HCT116 (cell line): Measurements from ENCODE around the gene BLACAT1. TPM values are rescaled to one million over a fixed set of nuclear protein-coding genes. Genes with fewer than 3 reads are reported as not detected.

ENCODE experiments used
- ATAC-seq: fragments of 200-7000 bp; cut with Tn5 transposase; 2 replicates; pipeline ENCODE4 v1.9.1; 2020; ENCODE audit warnings: mild to moderate bottlenecking, moderate library complexity
- BruUV-seq: library from RNA; stranded (reverse); fragments of 400-500 nt; replicated peaks from 2 replicates; lab custom pipeline; 2021; lab: Mats Ljungman, UMichigan
- CTCF ChIA-PET: fragments of 300-600 bp; sonication (Branson Sonifier 250); formaldehyde crosslinking; loops from one replicate; lab custom pipeline; 2021; ENCODE audit warnings: antibody characterized with exemption; lab: Charles Lee
- POLR2A ChIA-PET: fragments of 300-600, 350-600 bp; sonication (Branson Sonifier 250); formaldehyde crosslinking; loops from one replicate; lab custom pipeline; 2021; ENCODE audit warnings: antibody characterized with exemption; lab: Charles Lee
- RAD21 ChIA-PET, 2 experiments: fragments of 300-600 bp; sonication (Branson Sonifier 250); formaldehyde crosslinking; loops; one replicate each; lab custom pipeline; 2023; ENCODE audit warnings: low total read pairs in 2 of 2; ENCODE audit not compliant: uncharacterized antibody in 2 of 2, unreplicated experiment in 2 of 2, low non-redundant PET in 1 of 2; lab: Charles Lee
- DNase-seq: peaks from one replicate; pipeline ENCODE4 v3.0.0-alpha.2; 2010; ENCODE audit warnings: low read depth, low spot score
- H2AFZ ChIP-seq: fragments of 200-600 bp; shearing (Covaris generic), sonication (generic); 2 replicates; pipeline ENCODE4 v1.6.1; 2017; ENCODE audit warnings: low read depth, mixed run types, mixed read lengths, antibody characterized with exemption, low read length; ENCODE audit not compliant: poor library complexity, severe bottlenecking
- H3K27ac ChIP-seq: 2 replicates; pipeline ENCODE4 v1.5.1; 2012; ENCODE audit warnings: low read depth, low read length
- H3K27me3 ChIP-seq: fragments of 200-600 bp; sonication (generic); 2 replicates; pipeline ENCODE4 v1.6.1; 2016; ENCODE audit warnings: mixed run types, low read length, mixed read lengths; ENCODE audit not compliant: insufficient read depth
- H3K36me3 ChIP-seq, 2 experiments: fragments of 200-500 bp in 1 of 2; fragments of 200-600 bp in 1 of 2; sonication (Bioruptor generic) in 1 of 2; sonication (generic) in 1 of 2; 2 replicates each; pipeline versions ENCODE4 v1.5.1 to v1.6.1; 2014 to 2016; ENCODE audit warnings: low read length in 2 of 2, inconsistent platforms in 1 of 2, mixed read lengths in 1 of 2, mixed run types in 1 of 2; ENCODE audit not compliant: insufficient read depth in 2 of 2, control insufficient read depth in 1 of 2
- H3K4me1 ChIP-seq, 2 experiments: fragments of 200-600 bp in 1 of 2; sonication (generic) in 1 of 2; 2 replicates each; pipeline versions ENCODE4 v1.5.1 to v1.6.1; 2012 to 2017; ENCODE audit warnings: low read length in 2 of 2, inconsistent platforms in 1 of 2, mild to moderate bottlenecking in 1 of 2, mixed read lengths in 1 of 2, mixed run types in 1 of 2, moderate library complexity in 1 of 2; ENCODE audit not compliant: insufficient read depth in 2 of 2, control insufficient read depth in 1 of 2
- H3K4me2 ChIP-seq: fragments of 200-600 bp; sonication (generic); 2 replicates; pipeline ENCODE4 v1.6.1; 2017; ENCODE audit warnings: mixed run types, low read length, mixed read lengths
- H3K4me3 ChIP-seq, 2 experiments: fragments of 200-600 bp in 1 of 2; sonication (generic) in 1 of 2; replicated peaks in 1 of 2; 2 replicates each; pipeline ENCODE4 v1.5.1; 2011 to 2016; ENCODE audit warnings: low read length in 2 of 2, control low read depth in 1 of 2, low read depth in 1 of 2, mild to moderate bottlenecking in 1 of 2, mixed read lengths in 1 of 2, mixed run types in 1 of 2
- H3K79me2 ChIP-seq: fragments of 200-600 bp; sonication (generic); 2 replicates; pipeline ENCODE4 v1.6.1; 2017; ENCODE audit warnings: mild to moderate bottlenecking, mixed run types, low read length, moderate library complexity, mixed read lengths; ENCODE audit not compliant: insufficient read depth
- H3K9ac ChIP-seq: fragments of 200-600 bp; sonication (generic); 2 replicates; pipeline ENCODE4 v1.6.1; 2016; ENCODE audit warnings: low read length, mixed read lengths
- H3K9me2 ChIP-seq: fragments of 200-600 bp; sonication (generic), shearing (Covaris generic); 2 replicates; pipeline ENCODE4 v1.6.1; 2017; ENCODE audit warnings: mixed run types, mild to moderate bottlenecking, moderate library complexity; ENCODE audit not compliant: insufficient read depth
- H3K9me3 ChIP-seq, 2 experiments: fragments of 200-500 bp in 1 of 2; fragments of 200-600 bp in 1 of 2; sonication (Bioruptor generic) in 1 of 2; sonication (generic) in 1 of 2; 2 replicates each; pipeline ENCODE4 v1.6.1; 2014 to 2017; ENCODE audit warnings: low read length in 2 of 2, mixed read lengths in 2 of 2, inconsistent platforms in 1 of 2, low read depth in 1 of 2, mild to moderate bottlenecking in 1 of 2, mixed run types in 1 of 2, moderate library complexity in 1 of 2; ENCODE audit not compliant: control insufficient read depth in 1 of 2, insufficient read depth in 1 of 2
- H4K20me1 ChIP-seq: fragments of 200-600 bp; sonication (generic), shearing (Covaris generic); 2 replicates; pipeline ENCODE4 v1.6.1; 2017; ENCODE audit warnings: mixed run types, mild to moderate bottlenecking, moderate library complexity; ENCODE audit not compliant: insufficient read depth
- ATF3 ChIP-seq: IDR thresholded peaks from 2 replicates; pipeline ENCODE4 v1.6.1; 2012
- CBX3 ChIP-seq: IDR thresholded peaks from 2 replicates; pipeline ENCODE4 v1.6.1; 2012; ENCODE audit warnings: low read depth
- EGR1 ChIP-seq: IDR thresholded peaks from 2 replicates; pipeline ENCODE4 v1.6.1; 2012; ENCODE audit warnings: low read depth
- EZH2 ChIP-seq: fragments of 200-600 bp; sonication (generic); IDR thresholded peaks from 2 replicates; pipeline ENCODE4 v1.6.1; 2017; ENCODE audit warnings: antibody characterized with exemption, mixed run types
- EZH2phosphoT487 ChIP-seq: fragments of 200-600 bp; IDR thresholded peaks from 2 replicates; pipeline ENCODE4 v1.6.1; 2018; ENCODE audit warnings: antibody characterized with exemption, borderline replicate concordance
- FOSL1 ChIP-seq: IDR thresholded peaks from 2 replicates; pipeline ENCODE4 v1.6.1; 2012; ENCODE audit warnings: low read depth
- JUND ChIP-seq: IDR thresholded peaks from 2 replicates; pipeline ENCODE4 v1.6.1; 2012
- MAX ChIP-seq: IDR thresholded peaks from 2 replicates; pipeline ENCODE4 v1.6.1; 2012
- POLR2A ChIP-seq: IDR thresholded peaks from 2 replicates; pipeline ENCODE4 v1.7.0; 2011; ENCODE audit warnings: borderline replicate concordance; ENCODE audit not compliant: insufficient read depth, insufficient read length; ENCODE audit errors: extremely low read depth
- RAD21 ChIP-seq: IDR thresholded peaks from 2 replicates; pipeline ENCODE4 v1.6.1; 2012; ENCODE audit warnings: low read depth, mild to moderate bottlenecking
- REST ChIP-seq: IDR thresholded peaks from 2 replicates; pipeline ENCODE4 v1.6.1; 2012; ENCODE audit warnings: low read depth
- SP1 ChIP-seq: IDR thresholded peaks from 2 replicates; pipeline ENCODE4 v1.6.1; 2012; ENCODE audit warnings: low read depth
- SRF ChIP-seq: IDR thresholded peaks from 2 replicates; pipeline ENCODE4 v1.6.1; 2012; ENCODE audit warnings: low read depth
- TCF7L2 ChIP-seq: IDR thresholded peaks from 2 replicates; pipeline ENCODE4 v1.7.0; 2011; ENCODE audit warnings: borderline replicate concordance, inconsistent platforms; ENCODE audit not compliant: insufficient read depth, insufficient read length; ENCODE audit errors: extremely low read depth
- YY1 ChIP-seq: IDR thresholded peaks from 2 replicates; pipeline ENCODE4 v1.6.1; 2011; ENCODE audit warnings: low read length, low read depth, moderate library complexity, mild to moderate bottlenecking; ENCODE audit not compliant: insufficient replicate concordance; ENCODE audit errors: extremely low read depth
- ZFX ChIP-seq: fragments of 450-650 bp; IDR thresholded peaks from 2 replicates; pipeline ENCODE4 v1.6.1; 2017
- ZNF274 ChIP-seq: fragments of 200-500 bp; sonication (Bioruptor generic); IDR thresholded peaks from 2 replicates; pipeline ENCODE4 v1.6.1; 2014; ENCODE audit warnings: mild to moderate bottlenecking, low read depth, low read length, inconsistent platforms
- intact Hi-C: fragments of 100-400 bp; cut with micrococcal nuclease; formaldehyde crosslinking; loops from 2 replicates; pipeline ENCODE4 v1.10.0; 2022
- total RNA-seq: library from RNA; stranded (reverse); gene quantifications from one replicate; pipeline ENCODE4 v1.2.1, GENCODE V29; 2021; ENCODE audit not compliant: unreplicated experiment
- TF ChIP-seq, protein P1 (sequence below): IDR thresholded peaks from 2 replicates; pipeline ENCODE4 v1.6.1; 2011; ENCODE audit warnings: mild to moderate bottlenecking, low read length, moderate library complexity; ENCODE audit not compliant: insufficient replicate concordance; ENCODE audit errors: extremely low read depth

Gene BLACAT1
- total RNA-seq, 1 experiment from 2014 or later = 3.9 TPM

GRCh38 chr1:205444931-205445645 lies 10.8 kb downstream of the BLACAT1 start:
- ChIA-PET POLR2A (interaction anchor here (0.6 kb wide), 1 partner anchor 35 kb away, joined by 4 read pairs; no protein-coding TSS in a partner anchor), RAD21 (interaction anchor here in 1 of 2 experiments (0.7 kb wide), 1 partner anchor 1631 kb away, joined by 5 read pairs; no protein-coding TSS in a partner anchor), CTCF (interaction anchor here (1.2 kb wide), 1 partner anchor 14 kb away, joined by 6 read pairs; no protein-coding TSS in a partner anchor)
- no peak overlapping the region for H3K27ac ChIP-seq
- H3K4me1 ChIP-seq = peaks cover 68 to 97% of the 10 kb centered on the region in 2 experiments
- peaks cover 29% of the 10 kb centered on the region for H3K79me2 ChIP-seq
- H3K4me2 ChIP-seq = no peak overlapping the region
- no peak for TF ChIP-seq REST
- no peak for TF ChIP-seq POLR2A
- TF ChIP-seq ZNF274 = no peak
- TF ChIP-seq MAX = no peak
- no peak for TF ChIP-seq RAD21
- TF ChIP-seq TCF7L2 = no peak
- no peak for TF ChIP-seq ATF3
- no peak for TF ChIP-seq EGR1
- no peak for TF ChIP-seq FOSL1
- no peak for TF ChIP-seq YY1
- TF ChIP-seq JUND = no peak
- TF ChIP-seq CBX3 = no peak
- TF ChIP-seq, protein P1, sequence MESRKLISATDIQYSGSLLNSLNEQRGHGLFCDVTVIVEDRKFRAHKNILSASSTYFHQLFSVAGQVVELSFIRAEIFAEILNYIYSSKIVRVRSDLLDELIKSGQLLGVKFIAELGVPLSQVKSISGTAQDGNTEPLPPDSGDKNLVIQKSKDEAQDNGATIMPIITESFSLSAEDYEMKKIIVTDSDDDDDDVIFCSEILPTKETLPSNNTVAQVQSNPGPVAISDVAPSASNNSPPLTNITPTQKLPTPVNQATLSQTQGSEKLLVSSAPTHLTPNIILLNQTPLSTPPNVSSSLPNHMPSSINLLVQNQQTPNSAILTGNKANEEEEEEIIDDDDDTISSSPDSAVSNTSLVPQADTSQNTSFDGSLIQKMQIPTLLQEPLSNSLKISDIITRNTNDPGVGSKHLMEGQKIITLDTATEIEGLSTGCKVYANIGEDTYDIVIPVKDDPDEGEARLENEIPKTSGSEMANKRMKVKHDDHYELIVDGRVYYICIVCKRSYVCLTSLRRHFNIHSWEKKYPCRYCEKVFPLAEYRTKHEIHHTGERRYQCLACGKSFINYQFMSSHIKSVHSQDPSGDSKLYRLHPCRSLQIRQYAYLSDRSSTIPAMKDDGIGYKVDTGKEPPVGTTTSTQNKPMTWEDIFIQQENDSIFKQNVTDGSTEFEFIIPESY = no peak
- TF ChIP-seq EZH2phosphoT487 = no peak
- no peak for TF ChIP-seq ZFX
- no peak for TF ChIP-seq SP1
- TF ChIP-seq EZH2 = no peak
- TF ChIP-seq SRF = no peak
- intact Hi-C loops = loop anchor here (5.0 kb wide), 1 partner anchor 42 kb away; no protein-coding TSS in a partner anchor
- no peaks in the 10 kb centered on the region for H4K20me1 ChIP-seq
- no peaks in the 10 kb centered on the region for H3K27me3 ChIP-seq
- peaks cover 0 to 8% of the 10 kb centered on the region in 2 experiments; a peak in 1 of 4 replicates for H3K36me3 ChIP-seq
- no peak overlapping the region for H2AFZ ChIP-seq
- no peak overlapping the region for H3K9ac ChIP-seq
- no peaks in the 10 kb centered on the region for H3K9me2 ChIP-seq
- no peak overlapping the region for H3K4me3 ChIP-seq
- DNase-seq (no peak), ATAC-seq (no peak)
- H3K9me3 ChIP-seq = no peaks in the 10 kb centered on the region
- BruUV-seq = no TSS peak
